ENCODE measurements around the gene HOMER2. TPM values are rescaled to one million over a fixed set of nuclear protein-coding genes. Genes with fewer than 3 reads are reported as not detected.
A peak's percentile ranks its signal among the peaks of the same experiment; 100 is the strongest.

HOMER2 gene
- total and polyA plus RNA-seq, 9 of the 15 experiments (the other 6 are each of a cell fraction or from before 2014, with no cell fraction given) = 0.13 to 0.47 (median 0.29) TPM; not detected in 1

DNA sequence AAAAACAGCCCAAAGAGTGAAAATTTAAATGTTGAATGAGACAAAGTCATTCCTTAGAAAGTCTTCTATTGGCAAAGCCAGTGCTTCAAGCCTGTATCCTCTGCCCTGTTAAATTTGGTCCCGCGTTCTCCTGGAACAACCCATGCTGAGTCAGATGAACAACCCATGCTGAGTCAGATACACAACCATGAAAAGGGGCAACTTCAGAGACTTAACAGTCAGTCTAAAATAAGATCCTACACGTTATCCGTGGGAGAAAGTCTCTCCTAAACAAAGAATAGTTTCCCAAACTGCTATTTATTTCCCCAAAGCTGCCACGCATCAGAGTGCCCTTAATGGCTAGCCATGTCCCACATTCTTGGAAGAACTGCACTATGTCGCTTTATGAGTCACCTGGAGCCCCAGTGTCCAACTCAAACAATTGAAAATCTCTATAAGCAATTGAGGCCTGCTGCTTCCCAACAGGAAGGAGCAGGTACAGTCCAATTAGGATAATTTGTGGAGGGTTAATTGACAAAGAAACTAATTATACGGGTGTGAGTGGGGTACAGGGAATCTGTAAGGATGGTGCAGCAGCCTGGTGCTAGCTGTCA lies 77.0 kb downstream of the HOMER2 start:
- no peak for ATAC-seq

DNA sequence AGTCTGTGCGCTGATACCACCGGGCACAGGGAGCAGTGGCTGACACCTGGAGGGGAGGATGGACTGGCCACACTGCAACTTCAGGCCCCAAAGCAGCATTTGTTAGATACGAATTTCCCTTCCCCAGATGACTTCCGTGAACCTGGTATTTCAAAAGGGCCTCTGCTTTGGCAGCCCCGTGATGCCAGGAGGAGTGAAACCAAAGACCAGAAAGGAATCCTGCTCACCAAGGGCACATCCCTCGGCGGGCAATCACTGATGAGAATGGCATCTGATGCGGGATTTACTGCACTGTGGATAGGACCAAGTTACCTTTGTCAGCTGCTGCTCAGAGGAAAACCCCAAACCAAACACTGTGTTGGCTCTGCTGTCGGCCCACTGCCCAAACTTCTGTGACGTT lies 77.6 kb downstream of the HOMER2 start:
- no peak overlapping the region for H3K4me2 ChIP-seq (ENCODE audit: insufficient read depth, low read length)
- DNase-seq (ENCODE audit: extremely low read depth in 1 of 4, low spot score in 3 of 4) = no peak
- TF ChIP-seq, protein P1, sequence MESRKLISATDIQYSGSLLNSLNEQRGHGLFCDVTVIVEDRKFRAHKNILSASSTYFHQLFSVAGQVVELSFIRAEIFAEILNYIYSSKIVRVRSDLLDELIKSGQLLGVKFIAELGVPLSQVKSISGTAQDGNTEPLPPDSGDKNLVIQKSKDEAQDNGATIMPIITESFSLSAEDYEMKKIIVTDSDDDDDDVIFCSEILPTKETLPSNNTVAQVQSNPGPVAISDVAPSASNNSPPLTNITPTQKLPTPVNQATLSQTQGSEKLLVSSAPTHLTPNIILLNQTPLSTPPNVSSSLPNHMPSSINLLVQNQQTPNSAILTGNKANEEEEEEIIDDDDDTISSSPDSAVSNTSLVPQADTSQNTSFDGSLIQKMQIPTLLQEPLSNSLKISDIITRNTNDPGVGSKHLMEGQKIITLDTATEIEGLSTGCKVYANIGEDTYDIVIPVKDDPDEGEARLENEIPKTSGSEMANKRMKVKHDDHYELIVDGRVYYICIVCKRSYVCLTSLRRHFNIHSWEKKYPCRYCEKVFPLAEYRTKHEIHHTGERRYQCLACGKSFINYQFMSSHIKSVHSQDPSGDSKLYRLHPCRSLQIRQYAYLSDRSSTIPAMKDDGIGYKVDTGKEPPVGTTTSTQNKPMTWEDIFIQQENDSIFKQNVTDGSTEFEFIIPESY (CRISPR knock-in tag; IDR thresholded peaks at IDR 0.05) = no peak
- TF ChIP-seq TCF7L2 (IDR thresholded peaks at IDR 0.05; ENCODE audit: low read depth, low read length) (no peak), ZFX (CRISPR knock-in tag; IDR thresholded peaks at IDR 0.05) (no peak), NBN (IDR thresholded peaks at IDR 0.05; ENCODE audit: low read depth) (no peak), ZNF274 (IDR thresholded peaks at IDR 0.05; ENCODE audit: borderline replicate concordance, low read depth, low read length) (no peak), ZNF764 (CRISPR knock-in tag; IDR thresholded peaks at IDR 0.05; ENCODE audit: low read depth) (no peak)
- TF ChIP-seq, protein P2, sequence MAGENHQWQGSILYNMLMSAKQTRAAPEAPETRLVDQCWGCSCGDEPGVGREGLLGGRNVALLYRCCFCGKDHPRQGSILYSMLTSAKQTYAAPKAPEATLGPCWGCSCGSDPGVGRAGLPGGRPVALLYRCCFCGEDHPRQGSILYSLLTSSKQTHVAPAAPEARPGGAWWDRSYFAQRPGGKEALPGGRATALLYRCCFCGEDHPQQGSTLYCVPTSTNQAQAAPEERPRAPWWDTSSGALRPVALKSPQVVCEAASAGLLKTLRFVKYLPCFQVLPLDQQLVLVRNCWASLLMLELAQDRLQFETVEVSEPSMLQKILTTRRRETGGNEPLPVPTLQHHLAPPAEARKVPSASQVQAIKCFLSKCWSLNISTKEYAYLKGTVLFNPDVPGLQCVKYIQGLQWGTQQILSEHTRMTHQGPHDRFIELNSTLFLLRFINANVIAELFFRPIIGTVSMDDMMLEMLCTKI (IDR thresholded peaks at IDR 0.05; ENCODE audit: partially characterized antibody) = no peak
- TF ChIP-seq, protein P3, sequence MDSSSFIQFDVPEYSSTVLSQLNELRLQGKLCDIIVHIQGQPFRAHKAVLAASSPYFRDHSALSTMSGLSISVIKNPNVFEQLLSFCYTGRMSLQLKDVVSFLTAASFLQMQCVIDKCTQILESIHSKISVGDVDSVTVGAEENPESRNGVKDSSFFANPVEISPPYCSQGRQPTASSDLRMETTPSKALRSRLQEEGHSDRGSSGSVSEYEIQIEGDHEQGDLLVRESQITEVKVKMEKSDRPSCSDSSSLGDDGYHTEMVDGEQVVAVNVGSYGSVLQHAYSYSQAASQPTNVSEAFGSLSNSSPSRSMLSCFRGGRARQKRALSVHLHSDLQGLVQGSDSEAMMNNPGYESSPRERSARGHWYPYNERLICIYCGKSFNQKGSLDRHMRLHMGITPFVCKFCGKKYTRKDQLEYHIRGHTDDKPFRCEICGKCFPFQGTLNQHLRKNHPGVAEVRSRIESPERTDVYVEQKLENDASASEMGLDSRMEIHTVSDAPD (CRISPR knock-in tag; IDR thresholded peaks at IDR 0.05) = no peak

More for the DNA sequence above, 77.0 kb downstream of the HOMER2 start:
- Histone ChIP-seq H3K4me3 (no peak overlapping the region), H3K4me1 (replicated peaks in 1 of 2; ENCODE audit: control insufficient read depth in 2 of 2, insufficient read depth in 2 of 2, low read length in 2 of 2) (peaks cover 0 to 7% of the 10 kb centered on the region in 2 experiments; a peak in 3 of 5 replicates), H3K9me1 (ENCODE audit: control insufficient read depth, insufficient read depth, low read length) (no peaks in the 10 kb centered on the region), H3K27me3 (ENCODE audit: control insufficient read depth in 2 of 2, insufficient read depth in 2 of 2, low read length in 2 of 2) (peaks cover 35 to 66% of the 10 kb centered on the region in 2 experiments), H3K9me3 (replicated peaks; ENCODE audit: control insufficient read depth, insufficient read depth, low read depth, low read length) (no peaks in the 10 kb centered on the region), H3K36me3 (ENCODE audit: control insufficient read depth, insufficient read depth, low read length) (no peaks in the 10 kb centered on the region), H3K79me2 (ENCODE audit: control insufficient read depth, insufficient read depth, low read length) (no peaks in the 10 kb centered on the region), H3K9ac (ENCODE audit: insufficient read depth in 1 of 2, low read depth in 2 of 2, low read length in 2 of 2) (no peak overlapping the region), H3K4me2 (ENCODE audit: insufficient read depth, low read length) (no peak overlapping the region), H3K27ac (ENCODE audit: extremely low read depth, low read depth, low read length) (no peak overlapping the region), H4K20me1 (replicated peaks; ENCODE audit: control insufficient read depth, insufficient read depth, low read length) (no peaks in the 10 kb centered on the region), H2AFZ (ENCODE audit: low read depth, low read length) (no peak overlapping the region)
- ChIA-PET CTCF (ENCODE audit: low intra/inter-chr PET ratio) (no interaction called here), POLR2A (interaction anchor here (1.0 kb wide), 1 partner anchor 13 kb away, joined by 3 read pairs; no protein-coding TSS in a partner anchor)
- no peak for DNase-seq (ENCODE audit: extremely low read depth in 1 of 4, low spot score in 3 of 4)
- 2% methylated on average over 7 of the region's 7 CpGs for WGBS (ENCODE audit: insufficient coverage, low coverage, missing lambda C conversion rate)
- FAIRE-seq = no peak
- BruUV-seq (replicated peaks) = no TSS peak
- peak; percentile 69 for TF ChIP-seq FOSL1 (tag; conservative IDR thresholded peaks at IDR 0.05)
- no peak for TF ChIP-seq FOXA1 (IDR thresholded peaks at IDR 0.05; ENCODE audit: borderline replicate concordance)
- peak; percentile 53; the same call in 1 of the 2 replicates for TF ChIP-seq ZNF316 (IDR thresholded peaks at IDR 0.05)
- TF ChIP-seq C11orf30 (IDR thresholded peaks at IDR 0.05; ENCODE audit: low read depth) = peak; percentile 35; the same call in 1 of the 2 replicates
- peak; percentile 16; the same call in 1 of the 2 replicates for TF ChIP-seq MAFK (IDR thresholded peaks at IDR 0.05; ENCODE audit: low read length)
- no peak for TF ChIP-seq BACH1 (tag; IDR thresholded peaks at IDR 0.05)
- TF ChIP-seq MAFG (tag; conservative IDR thresholded peaks at IDR 0.05) = peak; percentile 43; the same call in 1 of the 2 replicates
- intact Hi-C loops (cut with micrococcal nuclease) (no loop called here), in situ Hi-C loops (cut with MboI) (no loop called here)

More for the DNA sequence above, 77.6 kb downstream of the HOMER2 start:
- 3% methylated on average over 10 of the region's 10 CpGs for WGBS (ENCODE audit: insufficient coverage, low coverage, missing lambda C conversion rate)
- FAIRE-seq (no peak), ATAC-seq (no peak)
- Histone ChIP-seq H3K79me2 (ENCODE audit: control insufficient read depth, insufficient read depth, low read length) (no peaks in the 10 kb centered on the region), H3K9ac (ENCODE audit: insufficient read depth in 1 of 2, low read depth in 2 of 2, low read length in 2 of 2) (no peak overlapping the region), H2AFZ (ENCODE audit: low read depth, low read length) (no peak overlapping the region), H3K9me1 (ENCODE audit: control insufficient read depth, insufficient read depth, low read length) (no peaks in the 10 kb centered on the region), H3K9me3 (replicated peaks; ENCODE audit: control insufficient read depth, insufficient read depth, low read depth, low read length) (no peaks in the 10 kb centered on the region), H3K36me3 (ENCODE audit: control insufficient read depth, insufficient read depth, low read length) (no peaks in the 10 kb centered on the region), H4K20me1 (replicated peaks; ENCODE audit: control insufficient read depth, insufficient read depth, low read length) (no peaks in the 10 kb centered on the region), H3K4me1 (replicated peaks in 1 of 2; ENCODE audit: control insufficient read depth in 2 of 2, insufficient read depth in 2 of 2, low read length in 2 of 2) (peaks cover 0 to 7% of the 10 kb centered on the region in 2 experiments; a peak in 3 of 5 replicates), H3K4me3 (no peak overlapping the region), H3K27me3 (ENCODE audit: control insufficient read depth in 2 of 2, insufficient read depth in 2 of 2, low read length in 2 of 2) (peaks cover 36 to 66% of the 10 kb centered on the region in 2 experiments), H3K27ac (ENCODE audit: extremely low read depth, low read depth, low read length) (no peak overlapping the region)
- POLR2A ChIA-PET = interaction anchor here (1.1 kb wide), 1 partner anchor 10 kb away, joined by 4 read pairs; no protein-coding TSS in a partner anchor
- CTCF ChIA-PET (ENCODE audit: low intra/inter-chr PET ratio) = no interaction called here
- intact Hi-C loops (cut with micrococcal nuclease) (no loop called here), in situ Hi-C loops (cut with MboI) (no loop called here)
- no TSS peak for BruUV-seq (replicated peaks)

Data from K562 (cell line).